WTC11 (cell line): ENCODE measurements around the gene PDPN. TPM values are rescaled to one million over a fixed set of nuclear protein-coding genes. Genes with fewer than 3 reads are reported as not detected.

Experiments
- ATAC-seq: fragments of 200-7000 bp; cut with Tn5 transposase; 2 replicates; pipeline ENCODE4 v1.10.0; 2021; ENCODE audit warnings: mild to moderate bottlenecking, moderate library complexity
- CTCF ChIA-PET: fragments of 300-600 bp; sonication (Branson Sonifier 250); formaldehyde crosslinking; loops from one replicate; lab custom pipeline; 2021; ENCODE audit warnings: antibody characterized with exemption; lab: Charles Lee
- POLR2A ChIA-PET: fragments of 350-600 bp; sonication (Branson Sonifier 250); formaldehyde crosslinking; loops from one replicate; lab custom pipeline; 2021; ENCODE audit warnings: antibody characterized with exemption; lab: Charles Lee
- DNase-seq: peaks from one replicate; pipeline ENCODE4 v3.0.0; 2021; ENCODE audit warnings: low spot score
- H3K27ac Mint-ChIP-seq: 2 replicates; pipeline ENCODE4 v1.8.0; 2021; ENCODE audit warnings: mixed read lengths
- H3K27me3 Mint-ChIP-seq: 2 replicates; pipeline ENCODE4 v1.8.0; 2021; ENCODE audit warnings: low read depth, mild to moderate bottlenecking, moderate library complexity, mixed read lengths
- H3K36me3 Mint-ChIP-seq: 2 replicates; pipeline ENCODE4 v1.8.0; 2021; ENCODE audit warnings: mixed read lengths
- H3K4me1 Mint-ChIP-seq: 2 replicates; pipeline ENCODE4 v1.8.0; 2022; ENCODE audit warnings: mixed read lengths
- H3K4me3 Mint-ChIP-seq: 2 replicates; pipeline ENCODE4 v1.8.0; 2021; ENCODE audit warnings: mild to moderate bottlenecking, moderate library complexity, mixed read lengths
- H3K9me3 Mint-ChIP-seq: 2 replicates; pipeline ENCODE4 v1.8.0; 2021; ENCODE audit warnings: mixed read lengths
- CBFB ChIP-seq: sonication (generic); formaldehyde crosslinking; IDR thresholded peaks from 2 replicates; pipeline ENCODE4 v1.8.1; 2022; ENCODE audit warnings: mild to moderate bottlenecking, low read depth, missing genetic modification reagents
- ELF4 ChIP-seq: sonication (generic); formaldehyde crosslinking; IDR thresholded peaks from 2 replicates; pipeline ENCODE4 v1.8.1; 2022; ENCODE audit warnings: low read depth, mild to moderate bottlenecking, moderate library complexity, missing genetic modification reagents
- JUN ChIP-seq: sonication (generic); formaldehyde crosslinking; IDR thresholded peaks from 2 replicates; pipeline ENCODE4 v1.8.0; 2023; ENCODE audit warnings: mild to moderate bottlenecking, missing genetic modification reagents
- MXD4 ChIP-seq: fragments of 250-450 bp; sonication (Bioruptor Pico); IDR thresholded peaks from 2 replicates; pipeline ENCODE4 v1.8.0; 2021; ENCODE audit warnings: mild to moderate bottlenecking, moderate library complexity, borderline replicate concordance
- MYBL2 ChIP-seq: sonication (generic); formaldehyde crosslinking; IDR thresholded peaks from 2 replicates; pipeline ENCODE4 v1.8.1; 2023; ENCODE audit warnings: mild to moderate bottlenecking, moderate library complexity, missing genetic modification reagents
- NFATC4 ChIP-seq: fragments of 250-450 bp; sonication (Bioruptor Pico); IDR thresholded peaks from 2 replicates; pipeline ENCODE4 v1.9.0; 2021; ENCODE audit warnings: mild to moderate bottlenecking
- OVOL2 ChIP-seq: fragments of 250-450 bp; sonication (Bioruptor Pico); IDR thresholded peaks from 2 replicates; pipeline ENCODE4 v1.9.0; 2021; ENCODE audit warnings: mild to moderate bottlenecking, borderline replicate concordance
- RELA ChIP-seq: sonication (generic); formaldehyde crosslinking; IDR thresholded peaks from 2 replicates; pipeline ENCODE4 v1.8.1; 2022; ENCODE audit warnings: missing genetic modification reagents, mild to moderate bottlenecking, borderline replicate concordance
- SP1 ChIP-seq: sonication (generic); formaldehyde crosslinking; conservative IDR thresholded peaks from 2 replicates; pipeline ENCODE4 v1.8.1; 2022; ENCODE audit warnings: missing genetic modification reagents
- ZNF416 ChIP-seq: fragments of 250-450 bp; sonication (Bioruptor Pico); IDR thresholded peaks from 2 replicates; pipeline ENCODE4 v1.9.0; 2021; ENCODE audit warnings: mild to moderate bottlenecking, inconsistent platforms
- total RNA-seq: library from RNA; stranded (reverse); gene quantifications from 3 replicates; pipeline ENCODE4 v1.2.3, GENCODE V29; 2021
- TF ChIP-seq, protein P1 (sequence below): fragments of 250-450 bp; sonication (Bioruptor Pico); IDR thresholded peaks from 2 replicates; pipeline ENCODE4 v1.9.0; 2021; ENCODE audit warnings: moderate library complexity, mild to moderate bottlenecking, inconsistent platforms, borderline replicate concordance
- TF ChIP-seq, protein P2 (sequence below): fragments of 250-450 bp; sonication (Bioruptor Pico); IDR thresholded peaks from 2 replicates; pipeline ENCODE4 v1.9.0; 2021; ENCODE audit warnings: mild to moderate bottlenecking, borderline replicate concordance
- TF ChIP-seq, protein P3 (sequence below): fragments of 250-450 bp; sonication (Bioruptor Pico); IDR thresholded peaks from 2 replicates; pipeline ENCODE4 v1.9.0; 2021; ENCODE audit warnings: mild to moderate bottlenecking

The PDPN gene
- total RNA-seq, 1 experiment from 2014 or later = 158 TPM

DNA sequence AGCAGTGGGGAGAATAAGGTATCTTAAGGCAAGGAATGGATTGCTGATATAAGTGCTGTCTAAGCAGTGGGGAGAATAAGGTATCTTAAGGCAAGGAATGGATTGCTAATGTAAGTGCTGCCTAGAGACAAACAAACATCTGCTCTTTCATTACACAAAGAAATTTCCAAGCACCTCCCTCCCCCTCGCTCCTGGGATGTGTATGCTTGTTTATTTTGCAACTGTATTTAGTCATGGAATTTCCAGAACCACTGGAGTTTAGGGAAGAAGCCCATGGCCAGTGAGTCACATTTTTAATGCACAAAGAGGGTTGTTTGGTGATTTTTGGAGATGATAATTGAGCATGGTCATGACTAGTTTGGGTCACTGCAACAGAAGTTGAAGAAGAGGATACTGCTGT lies 21.5 kb downstream of the PDPN start:
- peaks cover 36% of the 10 kb centered on the region for H3K36me3 Mint-ChIP-seq
- ChIA-PET CTCF (no interaction called here), POLR2A (interaction anchor here (1.1 kb wide), 1 partner anchor 11 kb away, joined by 3 read pairs; no protein-coding TSS in a partner anchor)
- peak overlapping the region; percentile 6; the same call in 1 of the 2 replicates for H3K27ac Mint-ChIP-seq
- no peak for ATAC-seq
- no peaks in the 10 kb centered on the region for H3K9me3 Mint-ChIP-seq
- peaks cover 40% of the 10 kb centered on the region for H3K4me1 Mint-ChIP-seq
- H3K4me3 Mint-ChIP-seq = no peak overlapping the region
- no peaks in the 10 kb centered on the region for H3K27me3 Mint-ChIP-seq
- TF ChIP-seq, protein P1, sequence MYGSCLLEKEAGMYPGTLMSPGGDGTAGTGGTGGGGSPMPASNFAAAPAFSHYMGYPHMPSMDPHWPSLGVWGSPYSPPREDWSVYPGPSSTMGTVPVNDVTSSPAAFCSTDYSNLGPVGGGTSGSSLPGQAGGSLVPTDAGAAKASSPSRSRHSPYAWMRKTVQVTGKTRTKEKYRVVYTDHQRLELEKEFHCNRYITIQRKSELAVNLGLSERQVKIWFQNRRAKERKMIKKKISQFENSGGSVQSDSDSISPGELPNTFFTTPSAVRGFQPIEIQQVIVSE (CRISPR knock-in tag) = no peak
- TF ChIP-seq, all 79 proteins: peak for 0
- DNase-seq = no peak

DNA sequence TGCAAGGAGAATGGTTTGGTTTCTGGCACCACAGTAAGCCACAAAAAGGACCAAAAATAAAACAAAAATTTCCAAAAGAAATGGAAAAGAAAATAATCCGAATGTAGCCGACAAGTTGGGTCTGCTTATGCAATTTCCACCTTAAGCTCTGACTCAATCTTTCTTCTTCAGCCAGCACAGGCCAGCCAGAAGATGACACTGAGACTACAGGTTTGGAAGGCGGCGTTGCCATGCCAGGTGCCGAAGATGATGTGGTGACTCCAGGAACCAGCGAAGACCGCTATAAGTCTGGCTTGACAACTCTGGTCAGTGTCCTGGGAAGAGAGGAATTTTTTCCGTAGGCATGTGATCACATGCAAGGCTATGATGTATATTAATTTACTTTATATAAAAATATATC lies 23.4 kb downstream of the PDPN start:
- Mint-ChIP-seq H3K36me3 (peaks cover 47% of the 10 kb centered on the region), H3K4me3 (no peak overlapping the region), H3K9me3 (no peaks in the 10 kb centered on the region), H3K27me3 (no peaks in the 10 kb centered on the region), H3K4me1 (peaks cover 27% of the 10 kb centered on the region), H3K27ac (no peak overlapping the region)
- CTCF ChIA-PET = no interaction called here
- POLR2A ChIA-PET = no interaction called here
- no peak for DNase-seq
- no peak for TF ChIP-seq RELA (CRISPR knock-in tag)
- TF ChIP-seq JUN (CRISPR knock-in tag) = no peak
- TF ChIP-seq, protein P2, sequence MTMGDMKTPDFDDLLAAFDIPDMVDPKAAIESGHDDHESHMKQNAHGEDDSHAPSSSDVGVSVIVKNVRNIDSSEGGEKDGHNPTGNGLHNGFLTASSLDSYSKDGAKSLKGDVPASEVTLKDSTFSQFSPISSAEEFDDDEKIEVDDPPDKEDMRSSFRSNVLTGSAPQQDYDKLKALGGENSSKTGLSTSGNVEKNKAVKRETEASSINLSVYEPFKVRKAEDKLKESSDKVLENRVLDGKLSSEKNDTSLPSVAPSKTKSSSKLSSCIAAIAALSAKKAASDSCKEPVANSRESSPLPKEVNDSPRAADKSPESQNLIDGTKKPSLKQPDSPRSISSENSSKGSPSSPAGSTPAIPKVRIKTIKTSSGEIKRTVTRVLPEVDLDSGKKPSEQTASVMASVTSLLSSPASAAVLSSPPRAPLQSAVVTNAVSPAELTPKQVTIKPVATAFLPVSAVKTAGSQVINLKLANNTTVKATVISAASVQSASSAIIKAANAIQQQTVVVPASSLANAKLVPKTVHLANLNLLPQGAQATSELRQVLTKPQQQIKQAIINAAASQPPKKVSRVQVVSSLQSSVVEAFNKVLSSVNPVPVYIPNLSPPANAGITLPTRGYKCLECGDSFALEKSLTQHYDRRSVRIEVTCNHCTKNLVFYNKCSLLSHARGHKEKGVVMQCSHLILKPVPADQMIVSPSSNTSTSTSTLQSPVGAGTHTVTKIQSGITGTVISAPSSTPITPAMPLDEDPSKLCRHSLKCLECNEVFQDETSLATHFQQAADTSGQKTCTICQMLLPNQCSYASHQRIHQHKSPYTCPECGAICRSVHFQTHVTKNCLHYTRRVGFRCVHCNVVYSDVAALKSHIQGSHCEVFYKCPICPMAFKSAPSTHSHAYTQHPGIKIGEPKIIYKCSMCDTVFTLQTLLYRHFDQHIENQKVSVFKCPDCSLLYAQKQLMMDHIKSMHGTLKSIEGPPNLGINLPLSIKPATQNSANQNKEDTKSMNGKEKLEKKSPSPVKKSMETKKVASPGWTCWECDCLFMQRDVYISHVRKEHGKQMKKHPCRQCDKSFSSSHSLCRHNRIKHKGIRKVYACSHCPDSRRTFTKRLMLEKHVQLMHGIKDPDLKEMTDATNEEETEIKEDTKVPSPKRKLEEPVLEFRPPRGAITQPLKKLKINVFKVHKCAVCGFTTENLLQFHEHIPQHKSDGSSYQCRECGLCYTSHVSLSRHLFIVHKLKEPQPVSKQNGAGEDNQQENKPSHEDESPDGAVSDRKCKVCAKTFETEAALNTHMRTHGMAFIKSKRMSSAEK = no peak
- no peak for TF ChIP-seq SP1 (CRISPR knock-in tag)
- TF ChIP-seq, protein P3, sequence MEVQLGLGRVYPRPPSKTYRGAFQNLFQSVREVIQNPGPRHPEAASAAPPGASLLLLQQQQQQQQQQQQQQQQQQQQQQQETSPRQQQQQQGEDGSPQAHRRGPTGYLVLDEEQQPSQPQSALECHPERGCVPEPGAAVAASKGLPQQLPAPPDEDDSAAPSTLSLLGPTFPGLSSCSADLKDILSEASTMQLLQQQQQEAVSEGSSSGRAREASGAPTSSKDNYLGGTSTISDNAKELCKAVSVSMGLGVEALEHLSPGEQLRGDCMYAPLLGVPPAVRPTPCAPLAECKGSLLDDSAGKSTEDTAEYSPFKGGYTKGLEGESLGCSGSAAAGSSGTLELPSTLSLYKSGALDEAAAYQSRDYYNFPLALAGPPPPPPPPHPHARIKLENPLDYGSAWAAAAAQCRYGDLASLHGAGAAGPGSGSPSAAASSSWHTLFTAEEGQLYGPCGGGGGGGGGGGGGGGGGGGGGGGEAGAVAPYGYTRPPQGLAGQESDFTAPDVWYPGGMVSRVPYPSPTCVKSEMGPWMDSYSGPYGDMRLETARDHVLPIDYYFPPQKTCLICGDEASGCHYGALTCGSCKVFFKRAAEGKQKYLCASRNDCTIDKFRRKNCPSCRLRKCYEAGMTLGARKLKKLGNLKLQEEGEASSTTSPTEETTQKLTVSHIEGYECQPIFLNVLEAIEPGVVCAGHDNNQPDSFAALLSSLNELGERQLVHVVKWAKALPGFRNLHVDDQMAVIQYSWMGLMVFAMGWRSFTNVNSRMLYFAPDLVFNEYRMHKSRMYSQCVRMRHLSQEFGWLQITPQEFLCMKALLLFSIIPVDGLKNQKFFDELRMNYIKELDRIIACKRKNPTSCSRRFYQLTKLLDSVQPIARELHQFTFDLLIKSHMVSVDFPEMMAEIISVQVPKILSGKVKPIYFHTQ (CRISPR knock-in tag) = no peak
- no peak for TF ChIP-seq NFATC4 (CRISPR knock-in tag)
- TF ChIP-seq MXD4 (CRISPR knock-in tag) = no peak
- ATAC-seq = no peak

DNA sequence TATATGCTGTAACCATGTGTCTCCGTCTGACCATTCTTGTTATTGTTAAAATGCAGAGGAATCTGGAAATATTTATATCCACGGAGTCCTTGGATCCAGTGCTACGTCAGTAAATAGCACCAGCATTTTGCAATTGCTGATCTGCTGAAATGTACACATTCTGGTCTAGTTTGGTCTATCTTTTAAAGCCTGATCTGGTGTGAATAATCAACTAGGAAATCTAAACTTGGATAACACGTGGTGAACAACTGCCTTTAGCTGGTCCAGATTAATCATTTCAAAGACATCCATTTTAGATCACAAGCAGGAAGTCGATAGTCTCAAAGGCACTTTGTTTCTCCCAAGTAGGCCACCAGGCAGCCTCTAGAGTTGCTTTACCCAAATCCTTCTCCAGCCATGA lies 32.6 kb downstream of the PDPN start:
- H3K27ac Mint-ChIP-seq = no peak overlapping the region
- ATAC-seq (no peak), DNase-seq (no peak)
- H3K9me3 Mint-ChIP-seq = no peaks in the 10 kb centered on the region
- H3K4me3 Mint-ChIP-seq = no peak overlapping the region
- H3K27me3 Mint-ChIP-seq = no peaks in the 10 kb centered on the region
- TF ChIP-seq MXD4 (CRISPR knock-in tag) (no peak), CBFB (CRISPR knock-in tag) (no peak), ELF4 (CRISPR knock-in tag) (no peak), ZNF416 (no peak), MYBL2 (CRISPR knock-in tag) (no peak), OVOL2 (CRISPR knock-in tag) (no peak)
- ChIA-PET CTCF (no interaction called here), POLR2A (no interaction called here)
- peaks cover 57% of the 10 kb centered on the region for H3K36me3 Mint-ChIP-seq
- H3K4me1 Mint-ChIP-seq = peaks cover 11% of the 10 kb centered on the region
